HG03575 (cell line): Measurements from ENCODE around the gene OR8H2.
"Not testable (repeated sequence)": the region's sequence is repeated elsewhere in the genome, so short reads cannot be mapped to it uniquely, and the experiment has no call there.

Source experiments
- ATAC-seq: cut with Tn5 transposase; IDR thresholded peaks from one replicate; pipeline ENCODE4 v1.9.1; 2021; ENCODE audit not compliant: unreplicated experiment, insufficient number of reproducible peaks, low FRiP score; ENCODE audit errors: extremely low read depth

Gene OR8H2, protein sequence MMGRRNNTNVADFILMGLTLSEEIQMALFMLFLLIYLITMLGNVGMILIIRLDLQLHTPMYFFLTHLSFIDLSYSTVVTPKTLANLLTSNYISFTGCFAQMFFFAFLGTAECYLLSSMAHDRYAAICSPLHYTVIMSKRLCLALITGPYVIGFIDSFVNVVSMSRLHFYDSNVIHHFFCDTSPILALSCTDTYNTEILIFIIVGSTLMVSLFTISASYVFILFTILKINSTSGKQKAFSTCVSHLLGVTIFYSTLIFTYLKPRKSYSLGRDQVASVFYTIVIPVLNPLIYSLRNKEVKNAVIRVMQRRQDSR

DNA sequence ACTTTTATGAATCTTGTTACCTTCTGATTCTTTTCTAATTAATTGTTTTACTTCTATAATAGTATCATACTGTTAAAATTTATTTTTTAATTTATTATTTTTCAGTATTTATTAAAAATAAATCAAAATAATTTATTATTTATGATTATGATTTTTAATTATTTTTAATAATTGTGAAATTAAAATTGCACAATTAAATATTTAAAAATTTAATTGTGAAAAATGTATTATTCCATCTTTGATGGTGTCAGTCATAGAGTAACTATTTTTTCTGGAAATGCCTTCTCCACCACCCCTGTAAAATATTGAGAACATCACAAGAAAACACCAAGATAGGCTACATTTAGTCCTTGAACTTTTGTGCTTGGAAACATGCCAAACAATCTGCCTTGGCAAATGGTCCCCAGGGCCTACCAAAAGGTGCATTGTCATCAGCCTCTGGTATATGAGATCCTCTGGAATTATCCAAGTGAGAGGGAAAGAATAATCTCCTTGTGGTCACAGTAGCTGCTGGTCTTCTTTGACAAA lies at the start of gene OR8H2:
Gene OR8H2 (plus strand): TSS at position 478 of the 528 bp plus-strand sequence. CDS start 1,356 bp downstream, outside the sequence.
- ATAC-seq: no peak

DNA sequence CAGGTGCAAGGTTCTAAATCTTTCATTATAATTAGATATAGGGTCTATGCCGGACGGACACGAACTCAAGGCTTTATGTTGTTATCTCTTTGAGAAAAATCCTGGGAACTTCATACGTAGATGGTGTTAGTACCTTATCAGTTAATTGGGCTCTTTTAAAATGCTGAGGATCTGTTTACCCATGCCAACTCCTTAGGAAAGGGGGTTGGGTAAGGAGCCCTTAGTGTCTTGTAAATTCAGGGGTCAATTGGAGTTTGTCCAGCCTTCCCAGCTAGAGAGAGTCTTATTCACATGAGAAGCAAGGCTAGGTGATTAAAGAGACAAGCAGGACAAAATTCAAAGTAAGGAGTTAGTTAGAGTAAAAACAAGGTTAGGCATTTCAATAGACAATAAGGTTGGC lies 47.1 kb upstream of the OR8H2 start:
- ATAC-seq: not testable (repeated sequence)

DNA sequence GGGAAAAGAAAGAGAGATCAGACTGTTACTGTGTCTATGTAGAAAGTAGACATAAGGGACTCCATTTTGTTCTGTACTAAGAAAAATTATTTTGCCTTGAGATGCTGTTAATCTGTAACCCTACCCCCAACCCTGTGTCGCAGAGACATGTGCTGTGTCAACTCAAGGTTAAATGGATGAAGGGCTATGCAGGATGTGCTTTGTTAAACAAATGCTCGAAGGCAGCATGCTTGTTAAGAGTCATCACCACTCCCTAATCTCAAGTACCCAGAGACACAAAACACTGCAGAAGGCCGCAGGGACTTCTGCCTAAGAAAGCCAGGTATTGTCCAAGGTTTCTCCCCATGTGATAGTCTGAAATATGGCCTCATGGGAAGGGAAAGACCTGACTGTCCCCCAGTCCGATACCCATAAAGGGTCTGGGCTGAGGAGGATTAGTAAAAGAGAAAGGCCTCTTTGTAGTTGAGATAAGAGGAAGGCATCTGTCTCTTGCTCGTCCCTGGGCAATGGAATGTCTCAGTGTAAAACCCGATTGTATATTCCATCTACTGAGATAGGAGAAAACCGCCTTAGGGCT lies 45.7 kb upstream of the OR8H2 start:
- ATAC-seq: not testable (repeated sequence)

DNA sequence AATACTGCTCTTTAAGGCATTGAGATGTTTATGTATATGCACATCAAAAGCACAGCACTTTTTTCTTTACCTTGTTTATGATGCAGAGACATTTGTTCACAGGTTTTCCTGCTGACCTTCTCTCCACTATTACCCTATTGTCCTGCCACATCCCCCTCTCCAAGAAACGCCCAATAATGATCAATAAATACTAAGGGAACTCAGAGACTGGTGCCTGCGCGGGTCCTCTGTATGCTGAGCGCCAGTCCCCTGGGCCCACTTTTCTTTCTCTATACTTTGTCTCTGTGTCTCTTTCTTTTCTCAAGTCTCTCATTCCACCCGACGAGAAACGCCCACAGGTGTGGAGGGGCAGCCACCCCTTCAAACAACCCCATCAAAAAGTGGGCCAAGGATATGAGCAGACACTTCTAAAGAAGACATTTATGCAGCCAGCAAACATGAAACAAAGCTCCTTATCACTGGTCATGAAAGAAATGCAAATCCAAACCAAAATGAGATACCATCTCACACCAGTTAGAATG lies 45.2 kb upstream of the OR8H2 start:
- ATAC-seq: not testable (repeated sequence)

DNA sequence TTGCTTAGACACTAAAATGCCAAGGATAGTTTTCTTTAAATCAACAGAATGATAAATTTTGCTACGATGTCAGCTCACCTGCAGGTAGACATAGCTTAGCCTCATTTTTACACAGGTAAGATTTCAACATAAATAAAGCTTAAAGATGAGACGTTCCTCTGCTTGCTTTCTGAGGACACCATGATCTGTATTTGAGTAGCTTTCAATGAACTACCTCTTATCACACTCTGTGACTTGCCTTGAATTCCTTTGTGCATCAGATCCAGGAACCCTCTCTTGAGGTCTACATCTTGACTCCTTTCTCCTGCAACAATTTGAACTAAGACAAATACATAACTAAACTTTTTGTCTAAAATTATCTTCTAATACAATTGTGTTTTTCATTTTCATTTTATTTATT lies 36.5 kb upstream of the OR8H2 start:
- ATAC-seq: no peak

DNA sequence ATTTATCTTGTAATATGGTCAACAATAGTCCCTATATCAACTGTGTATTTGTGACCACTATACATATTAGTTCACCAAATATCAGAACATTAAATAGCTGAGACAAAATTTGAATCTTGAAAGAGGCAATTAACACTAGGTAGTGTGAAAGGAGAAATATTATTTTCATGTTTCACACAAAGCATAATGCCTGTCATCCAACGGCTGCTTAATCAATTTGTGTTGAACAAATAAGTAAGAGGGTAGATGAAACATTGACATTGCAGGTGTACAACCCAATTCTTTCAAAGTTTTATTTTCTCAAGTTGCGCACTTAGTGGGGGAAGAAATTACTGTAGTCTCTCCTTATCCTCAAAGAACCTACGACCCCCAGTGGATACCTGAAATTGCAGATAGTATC lies 13.8 kb upstream of the OR8H2 start:
- no peak for ATAC-seq

DNA sequence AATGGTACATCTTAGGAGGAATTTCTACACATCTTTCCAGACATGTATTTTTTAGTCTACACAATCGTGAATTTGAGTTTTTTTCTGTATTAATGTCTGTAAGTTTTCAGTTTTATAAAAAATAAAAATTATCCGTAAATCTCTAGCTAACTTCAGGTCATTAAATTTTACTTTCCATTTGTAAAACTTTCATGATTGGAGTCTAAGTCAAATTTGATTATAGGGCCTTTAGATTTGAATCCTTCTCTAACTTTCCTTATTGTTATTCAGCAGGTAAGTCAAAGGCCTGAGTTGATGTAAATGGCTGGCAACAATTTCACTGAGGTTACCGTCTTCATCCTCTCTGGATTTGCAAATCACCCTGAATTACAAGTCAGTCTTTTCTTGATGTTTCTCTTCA lies 10.5 kb upstream of the OR8H2 start, which contains the start of gene OR8I2:
Gene OR8I2 (plus strand): TSS at position 301 of the 400 bp plus-strand sequence. CDS start 0 bp downstream, at position 301.
- no peak for ATAC-seq

DNA sequence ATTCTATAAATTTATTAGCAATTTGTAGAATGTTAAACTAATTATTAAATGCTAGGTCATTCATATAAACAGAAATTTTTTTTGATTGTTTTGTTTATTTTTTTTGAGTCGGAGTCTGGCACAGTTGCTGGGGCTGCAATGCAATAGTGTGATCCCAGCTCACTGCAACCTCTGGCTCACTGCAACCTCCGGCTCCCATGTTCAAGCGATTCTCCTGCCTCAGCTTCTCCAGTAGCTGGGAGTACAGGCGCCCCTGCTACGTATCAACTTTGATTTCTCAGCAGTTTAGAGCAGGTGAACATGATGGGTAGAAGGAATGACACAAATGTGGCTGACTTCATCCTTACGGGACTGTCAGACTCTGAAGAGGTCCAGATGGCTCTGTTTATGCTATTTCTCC lies 18.6 kb downstream of the OR8H2 start, which contains the start of gene OR8H3:
Gene OR8H3 (plus strand): TSS at position 301 of the 400 bp plus-strand sequence. CDS start 0 bp downstream, at position 301.
- ATAC-seq: no peak

DNA sequence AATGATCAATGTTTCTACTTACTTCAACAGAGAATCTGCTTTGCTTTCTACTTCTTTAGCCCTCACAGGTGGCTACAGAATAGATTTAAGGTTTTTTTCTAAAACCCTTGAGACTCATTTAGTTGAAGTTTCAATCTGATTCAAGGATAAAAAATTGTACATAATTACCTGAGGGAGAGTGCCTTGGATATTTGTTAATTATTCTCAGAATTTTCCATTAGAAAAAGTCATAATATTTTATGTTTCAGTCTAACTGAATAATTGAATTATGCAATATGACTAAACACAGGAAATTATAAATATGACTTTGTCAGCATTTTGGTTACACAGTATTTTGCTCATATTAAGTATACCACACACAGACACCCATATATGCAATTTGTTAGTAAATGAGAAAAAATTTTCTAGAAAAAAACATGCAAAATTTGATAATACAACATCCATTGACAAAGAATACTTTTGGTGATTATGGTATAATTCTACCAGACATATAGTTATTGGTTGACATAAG lies 36.7 kb downstream of the OR8H2 start, which contains the start of gene OR8J3:
Gene OR8J3 (minus strand): TSS at position 51 of the 511 bp plus-strand sequence. CDS start 2,483 bp downstream, outside the sequence.
- ATAC-seq: no peak

DNA sequence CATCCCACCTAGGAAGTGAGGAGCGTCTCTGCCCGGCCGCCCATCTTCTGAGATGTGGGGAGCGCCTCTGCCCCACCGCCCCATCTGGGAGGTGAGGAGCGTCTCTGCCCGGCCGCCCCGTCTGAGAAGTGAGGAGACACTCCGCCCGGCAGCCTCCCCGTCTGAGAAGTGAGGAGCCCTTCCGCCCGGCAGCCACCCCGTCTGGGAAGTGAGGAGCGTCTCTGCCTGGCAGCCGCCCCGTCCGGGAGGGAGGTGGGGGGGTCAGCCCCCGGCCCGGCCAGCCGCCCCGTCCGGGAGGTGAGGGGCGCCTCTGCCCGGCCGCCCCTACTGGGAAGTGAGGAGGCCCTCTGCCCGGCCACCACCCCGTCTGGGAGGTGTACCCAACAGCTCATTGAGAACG lies 40.2 kb downstream of the OR8H2 start:
- not testable (repeated sequence) for ATAC-seq

DNA sequence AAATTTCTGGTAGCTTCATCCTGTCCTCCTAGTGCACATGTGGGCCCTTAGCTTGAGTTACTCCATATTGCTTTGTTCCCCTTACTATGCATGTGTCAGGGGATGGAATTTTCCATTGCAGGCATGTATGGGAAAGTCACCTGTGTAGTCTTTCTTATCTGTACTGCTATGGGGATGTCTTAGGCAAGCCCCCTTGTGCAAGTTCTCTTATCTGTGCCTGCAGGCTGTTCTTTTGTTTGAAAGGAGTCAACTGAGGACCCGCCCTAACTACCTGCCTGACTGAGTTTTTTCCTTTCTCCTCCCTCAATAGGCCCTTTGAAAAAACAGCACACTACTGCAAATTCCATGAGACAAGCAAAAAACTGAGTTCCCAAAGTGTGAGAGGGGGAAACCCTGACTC lies 47.9 kb downstream of the OR8H2 start:
- ATAC-seq: no peak

DNA sequence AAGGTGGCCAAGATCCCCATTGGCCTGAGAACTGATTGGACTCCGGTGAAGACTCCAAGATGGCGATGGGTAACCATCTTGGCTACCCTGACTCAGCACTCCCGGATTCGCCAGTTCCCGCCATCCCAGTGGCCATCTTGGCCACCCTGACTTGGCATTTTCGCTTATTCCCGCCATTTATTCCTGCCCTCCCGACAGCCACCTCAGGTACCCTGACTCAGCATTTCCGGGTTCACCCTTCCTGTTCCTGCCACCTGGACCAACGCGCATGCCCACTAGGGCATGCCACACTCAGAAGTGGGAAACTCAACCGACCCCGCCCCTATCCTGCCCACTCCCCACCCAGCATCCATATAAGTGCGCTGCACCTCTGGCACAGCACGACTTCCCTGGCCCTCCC lies 48.8 kb downstream of the OR8H2 start:
- ATAC-seq: no peak
